IPS DF 19.7 (cell line): ENCODE data around the gene PDE4D.
A peak's percentile ranks its signal among the peaks of the same experiment; 100 is the strongest.
"Not testable (repeated sequence)": the region's sequence is repeated elsewhere in the genome, so short reads cannot be mapped to it uniquely, and the experiment has no call there.

Source experiments
- DNase-seq: peaks from one replicate; pipeline ENCODE4 v3.0.0-alpha.2; 2013; ENCODE audit warnings: low read depth, low spot score

The PDE4D gene

DNA sequence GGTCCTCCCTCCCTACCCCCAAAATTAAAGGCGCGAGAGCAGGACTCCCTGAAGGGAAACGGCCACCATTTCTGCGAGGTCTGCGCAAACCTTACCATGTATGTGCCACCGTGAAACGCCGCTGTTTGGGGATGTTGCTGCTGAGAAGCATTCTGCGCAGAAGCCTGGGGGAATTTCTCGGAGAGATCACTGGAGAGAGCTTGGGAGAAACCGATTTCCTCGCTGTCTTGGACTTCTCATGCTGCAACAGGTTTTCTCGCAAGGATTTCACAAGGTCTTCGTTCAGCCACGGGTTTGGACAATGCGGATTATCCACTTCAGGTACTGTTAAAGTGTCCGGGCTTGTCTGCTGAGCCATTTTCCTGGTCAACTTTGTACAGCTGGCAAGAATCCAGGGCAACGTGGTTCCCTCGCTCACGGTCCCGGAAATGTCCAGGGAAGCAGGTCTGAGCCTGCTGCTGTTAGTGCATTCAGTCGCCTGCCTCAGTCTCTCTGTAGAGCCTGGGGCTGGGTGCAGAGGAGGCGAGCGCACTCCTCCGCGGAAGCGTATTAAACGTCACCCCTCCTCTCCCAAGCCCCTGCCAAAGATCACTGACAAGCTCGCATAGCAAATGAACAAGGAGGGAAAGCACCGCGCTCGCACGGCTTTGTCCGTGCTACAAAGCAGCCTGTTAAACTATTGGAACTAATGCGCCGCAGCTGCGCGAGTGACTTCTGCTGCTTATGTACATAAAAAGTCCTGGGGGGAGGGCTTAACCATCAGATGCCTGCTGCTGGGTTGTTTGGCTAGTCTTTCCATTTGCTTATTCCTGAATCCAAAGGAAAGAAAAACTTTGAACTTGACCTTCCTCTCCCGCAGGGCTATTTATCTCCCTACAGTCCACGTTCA is 125.1 kb downstream of the PDE4D start:
- DNase-seq = peak; percentile 28

DNA sequence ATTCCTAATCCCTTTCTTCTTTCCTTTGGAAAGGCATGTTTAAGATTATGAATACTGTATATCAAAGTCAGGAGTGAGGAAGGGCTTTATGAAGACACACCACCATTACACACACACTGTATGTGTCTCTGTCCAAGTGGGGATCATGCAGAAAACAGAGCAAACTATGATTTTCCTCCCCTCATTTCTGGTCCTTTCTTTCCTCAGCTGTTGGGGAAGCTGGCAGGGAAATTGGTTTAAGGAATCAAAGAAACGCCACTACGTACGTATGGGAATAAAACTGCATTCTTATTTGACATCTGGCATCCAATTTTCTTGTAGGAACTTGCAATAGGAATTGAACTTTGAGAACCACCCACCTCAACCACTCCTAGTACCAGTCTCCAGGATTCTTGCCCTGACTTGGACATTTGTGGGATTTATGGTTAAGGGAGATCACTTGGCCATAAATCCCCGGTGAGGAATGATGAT is 125.8 kb downstream of the PDE4D start:
- no peak for DNase-seq

DNA sequence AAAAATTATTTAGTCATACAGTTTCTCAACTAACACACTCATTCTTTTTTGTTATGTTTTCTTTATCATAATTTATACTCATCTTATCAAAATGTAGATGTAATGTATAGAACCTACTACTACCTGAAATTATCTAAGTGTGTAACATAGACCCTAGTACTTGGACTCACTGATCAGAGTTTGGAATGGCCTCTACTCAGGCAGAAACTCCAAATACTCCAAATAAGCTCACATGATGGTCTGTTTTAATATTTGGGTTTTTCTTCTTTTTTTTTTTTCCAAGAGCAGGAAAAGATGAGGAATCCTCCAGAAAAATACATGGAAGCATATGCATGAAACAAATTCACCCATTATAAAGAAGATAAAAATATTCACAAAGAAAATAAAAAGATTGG is 126.3 kb downstream of the PDE4D start:
- no peak for DNase-seq

- no peak for DNase-seq
Measured at GRCh38 chr5:59766427-59767210, 126.9 kb downstream of the PDE4D start.

DNA sequence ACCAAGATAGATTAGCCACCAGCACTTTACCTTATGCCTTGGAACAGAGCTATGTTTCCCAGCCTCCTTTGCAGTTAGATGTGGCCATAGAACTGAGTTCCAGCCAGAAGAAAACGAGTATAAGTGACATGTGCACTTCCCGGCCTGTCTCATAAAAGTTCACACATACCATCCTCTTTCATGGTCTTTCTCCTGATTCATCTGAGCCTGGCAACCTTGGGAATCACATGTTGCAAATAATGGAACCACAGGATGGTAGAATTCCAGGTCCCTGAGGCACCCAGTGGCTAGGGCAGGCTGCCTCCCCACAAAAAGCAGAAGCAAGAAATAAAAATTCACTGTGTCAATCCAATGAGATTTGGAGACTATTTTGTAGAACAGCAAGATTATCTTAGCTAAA is 128.1 kb downstream of the PDE4D start:
- no peak for DNase-seq

DNA sequence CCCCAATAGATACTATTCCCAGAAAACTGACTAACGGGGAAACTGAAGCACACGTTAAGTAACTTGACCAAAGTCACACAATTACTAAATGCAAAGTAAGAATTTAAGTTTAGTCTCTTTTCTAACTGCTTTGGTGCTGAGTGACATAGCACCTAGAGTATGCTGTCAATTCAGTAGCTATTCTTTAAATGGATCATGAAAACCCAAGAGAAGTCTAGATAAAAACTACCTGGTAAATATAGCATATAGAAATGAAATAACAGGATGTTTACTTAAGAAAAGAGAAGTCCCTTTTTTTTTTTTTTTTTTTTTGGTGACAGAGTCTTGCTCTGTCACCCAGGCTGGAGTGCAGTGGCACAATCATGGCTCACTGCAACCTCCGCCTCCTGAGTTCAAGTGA is 129.2 kb downstream of the PDE4D start:
- DNase-seq = no peak

GRCh38 chr5:59763541-59763940 is 130.0 kb downstream of the PDE4D start:
- DNase-seq = no peak

- not testable (repeated sequence) for DNase-seq
Measured at GRCh38 chr5:59762232-59762631, 131.3 kb downstream of the PDE4D start.

DNA sequence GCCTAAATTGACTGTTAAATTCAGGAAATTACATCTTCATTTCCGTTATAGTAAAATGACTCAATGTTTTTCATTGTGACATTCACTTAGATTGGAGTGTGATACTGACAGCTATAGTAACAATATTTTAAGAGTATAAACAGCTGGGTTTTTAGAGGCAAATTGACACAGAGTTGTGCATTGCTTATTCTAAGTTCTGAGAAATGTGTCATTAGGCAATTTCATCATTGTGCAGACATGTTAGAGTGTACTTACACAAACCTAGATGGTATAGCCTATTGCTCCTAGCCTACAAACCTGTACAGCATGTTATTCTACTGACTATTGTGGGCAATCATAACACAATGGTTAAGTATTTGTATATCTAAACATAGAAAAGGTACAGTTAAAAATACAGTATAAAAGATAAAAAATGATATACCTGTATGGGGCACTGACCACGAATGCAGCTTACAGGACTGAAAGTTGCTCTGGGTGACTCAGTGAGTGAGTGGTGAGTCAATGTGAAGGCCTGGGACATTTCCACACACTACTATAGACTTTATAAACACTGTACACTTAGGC is 132.7 kb downstream of the PDE4D start:
- no peak for DNase-seq

DNA sequence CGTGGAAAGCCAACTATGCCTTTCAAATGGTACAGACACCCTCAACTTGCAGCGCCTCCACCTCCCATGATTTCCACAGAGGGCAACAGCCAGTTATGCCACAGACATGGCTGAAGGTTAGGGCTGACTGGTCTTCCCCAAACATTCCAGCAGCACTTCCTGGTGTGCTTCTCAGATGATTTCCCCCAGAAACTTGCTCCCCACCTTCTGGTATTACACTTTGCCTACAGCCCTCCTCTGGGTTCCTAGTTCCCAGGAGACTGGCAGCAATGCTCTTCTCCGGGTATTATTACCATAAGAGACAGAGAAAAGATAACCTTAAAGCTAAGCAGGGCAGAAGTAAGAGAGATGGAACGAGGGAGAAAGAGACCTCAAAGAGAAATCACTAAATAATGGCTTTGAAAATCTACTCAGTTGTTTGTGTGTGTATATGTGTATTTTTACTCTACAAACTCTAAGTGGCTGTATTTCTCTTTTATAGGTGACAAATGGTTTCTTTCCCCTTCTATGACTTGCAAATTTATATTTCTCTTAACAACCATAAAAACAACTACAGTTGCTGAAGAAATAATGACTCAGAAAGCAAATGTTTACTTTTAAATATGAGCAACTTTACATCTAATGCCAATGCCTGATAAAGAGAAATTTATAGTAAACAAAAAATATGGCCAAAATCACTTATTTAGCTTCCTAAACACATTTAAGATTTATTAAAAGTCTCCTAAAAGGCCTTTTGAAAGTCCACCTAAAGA is 133.8 kb downstream of the PDE4D start:
- DNase-seq = no peak

- no peak for DNase-seq
Measured at GRCh38 chr5:59758566-59758965, 135.0 kb downstream of the PDE4D start.

DNA sequence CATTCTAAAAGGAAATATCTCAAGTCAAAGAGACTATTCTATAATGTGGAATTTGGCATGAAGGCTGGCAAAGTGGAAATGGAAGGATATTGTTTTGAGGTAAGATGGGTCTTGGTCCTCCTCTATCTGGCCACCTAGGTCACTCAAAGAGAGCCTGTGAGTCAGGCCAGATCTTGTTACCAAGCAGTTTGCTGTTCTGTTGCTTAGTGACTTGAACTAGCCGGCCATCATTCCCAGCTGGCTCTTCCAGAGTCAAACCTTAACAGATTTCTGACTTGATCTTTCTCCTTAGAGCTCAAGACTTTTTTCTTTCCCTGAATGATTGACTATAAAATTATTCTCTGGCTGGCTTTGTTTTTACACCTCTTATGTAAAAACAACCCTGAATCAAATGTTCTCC is 136.1 kb downstream of the PDE4D start:
- no peak for DNase-seq

DNA sequence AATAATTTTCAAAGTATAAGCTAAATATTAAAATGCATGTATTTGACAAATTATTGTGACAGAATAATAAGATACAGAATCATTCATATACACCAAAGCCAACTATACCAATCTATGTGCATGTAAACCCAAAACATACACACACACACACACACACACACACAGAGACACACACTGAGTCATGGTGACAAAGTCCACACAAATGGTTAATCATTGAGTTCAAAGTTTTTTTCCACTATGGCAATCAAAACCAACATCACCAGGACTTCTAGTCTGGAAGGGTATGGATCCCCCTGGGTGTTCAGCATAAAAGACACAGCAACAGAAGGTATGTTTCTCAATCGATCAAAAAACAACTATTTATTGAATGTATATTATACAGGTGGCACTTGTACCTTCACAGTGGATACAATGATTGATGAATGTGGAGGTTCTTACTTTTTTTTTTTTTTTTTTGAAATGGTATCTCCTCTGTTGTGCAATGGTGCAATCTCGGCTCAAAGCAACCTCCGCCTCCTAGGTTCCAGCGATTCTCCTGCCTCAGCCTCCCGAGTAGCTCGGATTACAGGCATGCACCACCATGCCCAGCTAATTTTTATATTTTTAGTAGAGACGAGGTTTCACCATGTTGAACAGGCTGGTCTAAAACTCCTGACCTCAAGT is 137.0 kb downstream of the PDE4D start:
- no peak for DNase-seq

DNA sequence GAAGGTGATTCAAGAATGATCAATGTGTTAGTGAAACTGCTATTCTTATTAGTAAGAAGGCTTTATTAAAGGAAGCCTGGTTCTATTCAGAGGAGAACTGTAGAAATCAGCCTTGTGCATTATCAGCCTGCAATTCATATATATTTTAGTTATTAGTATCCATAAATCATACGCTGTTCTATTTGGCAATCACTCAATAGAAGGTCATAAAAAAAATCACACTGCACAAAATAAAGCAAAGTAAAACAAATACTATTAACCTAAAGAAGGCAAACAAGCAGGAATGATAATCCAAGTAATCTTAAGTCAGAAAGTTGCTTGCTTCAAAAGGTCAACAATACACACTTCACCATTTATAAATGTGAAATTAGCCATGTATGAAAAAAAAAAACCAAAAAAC is 138.1 kb downstream of the PDE4D start:
- no peak for DNase-seq

DNA sequence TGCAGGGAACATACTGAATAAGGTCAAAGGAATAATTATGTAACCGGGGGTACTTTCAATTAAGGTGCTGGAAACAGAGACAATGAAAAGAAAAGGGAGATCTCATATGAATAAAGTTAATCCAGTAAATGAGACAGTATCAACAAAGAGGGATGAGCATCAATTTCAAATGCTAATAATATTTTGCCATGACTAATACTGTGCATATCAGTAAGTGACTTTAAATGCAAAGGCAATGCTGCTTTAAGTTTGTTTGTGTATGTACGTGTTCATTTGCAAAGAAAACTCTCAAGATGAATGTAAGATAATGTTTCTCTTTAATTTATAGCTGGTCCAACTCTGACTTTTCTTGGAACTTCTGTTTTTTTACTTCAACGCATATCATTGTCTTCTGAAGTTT is 139.9 kb downstream of the PDE4D start:
- DNase-seq = no peak

DNA sequence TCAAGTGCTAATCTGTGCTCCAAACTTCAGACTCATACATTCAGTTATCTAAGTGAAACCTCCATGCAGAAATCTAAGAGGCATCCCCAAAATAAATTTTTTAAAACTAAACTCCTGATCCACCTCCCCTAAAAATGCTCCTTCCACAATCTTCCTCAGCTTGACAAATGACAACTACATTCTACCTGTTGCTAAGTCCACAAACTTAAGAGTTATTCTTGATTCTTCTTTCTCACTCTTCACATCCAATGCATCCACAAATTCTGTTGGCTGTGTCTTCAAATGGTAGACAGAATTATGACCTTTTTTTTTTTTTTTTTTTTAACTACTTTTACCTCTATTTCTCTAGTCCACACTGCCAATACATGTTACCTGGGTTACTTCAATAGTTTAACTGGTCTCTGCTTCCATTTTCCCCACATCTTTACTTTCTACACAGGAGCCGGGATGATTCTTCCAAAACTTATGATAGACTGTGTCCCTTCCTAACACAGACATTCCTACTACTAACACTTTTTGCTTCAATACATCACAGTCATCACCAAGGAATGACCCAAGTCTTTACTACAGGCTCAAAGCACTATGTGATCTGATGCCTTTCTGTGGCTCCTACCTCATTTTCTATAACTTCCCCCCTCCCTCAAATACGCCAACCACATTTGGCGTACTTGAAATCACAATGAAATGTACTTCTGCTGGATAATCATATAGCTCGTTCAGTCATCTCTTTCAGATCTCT is 143.6 kb downstream of the PDE4D start:
- no peak for DNase-seq

GRCh38 chr5:59748036-59748663 is 145.4 kb downstream of the PDE4D start:
- not testable (repeated sequence) for DNase-seq

DNA sequence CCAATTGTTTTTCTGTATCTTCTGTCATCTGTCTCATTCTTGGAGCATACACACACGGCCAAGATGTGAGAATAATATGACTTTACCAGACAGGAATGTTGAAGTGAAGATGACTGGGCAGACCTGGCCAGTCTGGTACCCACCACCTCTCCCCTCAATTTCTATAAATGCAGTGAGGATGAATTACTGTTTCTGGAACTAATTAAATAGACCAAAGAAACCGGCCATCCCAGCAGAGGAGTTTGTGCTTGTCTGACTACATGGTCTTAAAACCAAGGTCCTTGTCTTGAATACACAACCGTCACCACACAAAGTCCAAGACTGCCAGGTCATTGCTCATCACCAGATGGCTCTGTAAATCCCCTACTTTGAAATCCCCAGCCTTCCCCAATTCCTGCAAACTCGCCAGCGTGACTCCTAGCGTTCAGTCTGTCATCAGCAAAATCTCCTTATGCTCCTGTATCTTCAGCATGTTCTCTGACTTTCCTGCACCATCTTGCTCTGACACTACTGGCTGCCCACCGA is 147.2 kb downstream of the PDE4D start:
- DNase-seq = no peak

- DNase-seq = no peak
Measured at GRCh38 chr5:59745415-59745863, 148.1 kb downstream of the PDE4D start.
